GM13977 (cell line): ENCODE results near the gene SLC25A14.

ENCODE experiments used
- DNase-seq: peaks from one replicate; pipeline ENCODE4 v3.0.0; 2012; ENCODE audit warnings: low spot score
- in situ Hi-C: fragments of 300-500 bp; cut with MboI; formaldehyde crosslinking; loops from one replicate; pipeline ENCODE4 v1.12.0; 2022; ENCODE audit warnings: low sequenced_read_pairs, low pct_unique_long_range_greater_than_20kb, mixed read lengths, inconsistent platforms; ENCODE audit not compliant: unreplicated experiment
- TF ChIP-seq, protein P1 (sequence below): IDR thresholded peaks from 2 replicates; pipeline ENCODE4 v1.5.1; 2012; ENCODE audit warnings: mild to moderate bottlenecking, control low read depth; ENCODE audit not compliant: insufficient read depth; ENCODE audit errors: extremely low read depth, missing control alignments

The SLC25A14 gene

DNA sequence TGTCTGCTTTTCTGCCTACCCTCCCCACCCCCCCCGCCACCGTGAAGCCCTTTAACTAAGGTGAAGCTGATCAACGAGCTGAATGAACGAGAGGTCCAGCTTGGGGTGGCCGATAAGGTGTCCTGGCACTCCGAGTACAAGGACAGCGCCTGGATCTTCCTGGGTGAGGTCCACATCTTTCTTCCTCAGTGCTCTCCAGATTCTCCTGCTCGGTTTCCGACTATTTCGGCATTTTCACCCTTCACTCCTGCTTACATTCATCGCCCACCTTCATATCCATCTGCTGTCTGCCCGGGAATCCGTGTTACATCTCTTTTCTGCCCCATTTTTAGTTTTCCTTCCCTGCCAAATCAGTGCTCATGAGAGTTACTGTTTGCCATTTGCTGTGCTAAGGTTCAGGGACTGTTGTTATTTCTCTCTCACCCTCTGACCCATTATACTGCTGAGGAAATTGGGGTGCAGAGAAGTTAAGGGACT lies 62.5 kb downstream of the SLC25A14 start:
- in situ Hi-C loops: no loop called here
- no peak for DNase-seq

DNA sequence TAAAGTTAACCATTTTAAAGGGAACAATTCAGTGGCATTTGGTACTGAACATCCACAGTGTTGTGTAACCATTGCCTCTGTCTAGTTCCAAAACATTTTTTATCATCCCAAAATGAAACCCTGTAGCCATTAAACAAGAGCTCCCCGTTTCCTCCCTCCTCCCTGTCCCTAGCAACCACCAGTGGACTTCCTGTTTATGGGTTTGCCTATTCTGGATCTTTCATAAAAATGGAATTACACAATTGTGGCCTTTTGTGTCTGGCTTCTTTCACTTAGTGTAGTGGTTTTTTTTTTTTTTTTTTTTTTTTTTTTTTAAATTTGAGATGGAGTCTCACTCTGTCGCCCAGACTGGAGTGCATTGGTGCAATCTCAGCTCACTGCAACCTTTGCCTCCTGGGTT lies 73.7 kb downstream of the SLC25A14 start:
- DNase-seq: no peak
- in situ Hi-C loops: no loop called here
- TF ChIP-seq, protein P1, sequence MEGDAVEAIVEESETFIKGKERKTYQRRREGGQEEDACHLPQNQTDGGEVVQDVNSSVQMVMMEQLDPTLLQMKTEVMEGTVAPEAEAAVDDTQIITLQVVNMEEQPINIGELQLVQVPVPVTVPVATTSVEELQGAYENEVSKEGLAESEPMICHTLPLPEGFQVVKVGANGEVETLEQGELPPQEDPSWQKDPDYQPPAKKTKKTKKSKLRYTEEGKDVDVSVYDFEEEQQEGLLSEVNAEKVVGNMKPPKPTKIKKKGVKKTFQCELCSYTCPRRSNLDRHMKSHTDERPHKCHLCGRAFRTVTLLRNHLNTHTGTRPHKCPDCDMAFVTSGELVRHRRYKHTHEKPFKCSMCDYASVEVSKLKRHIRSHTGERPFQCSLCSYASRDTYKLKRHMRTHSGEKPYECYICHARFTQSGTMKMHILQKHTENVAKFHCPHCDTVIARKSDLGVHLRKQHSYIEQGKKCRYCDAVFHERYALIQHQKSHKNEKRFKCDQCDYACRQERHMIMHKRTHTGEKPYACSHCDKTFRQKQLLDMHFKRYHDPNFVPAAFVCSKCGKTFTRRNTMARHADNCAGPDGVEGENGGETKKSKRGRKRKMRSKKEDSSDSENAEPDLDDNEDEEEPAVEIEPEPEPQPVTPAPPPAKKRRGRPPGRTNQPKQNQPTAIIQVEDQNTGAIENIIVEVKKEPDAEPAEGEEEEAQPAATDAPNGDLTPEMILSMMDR: no peak

More for the DNA sequence above, 62.5 kb downstream of the SLC25A14 start:
- TF ChIP-seq, protein P1: no peak

DNA sequence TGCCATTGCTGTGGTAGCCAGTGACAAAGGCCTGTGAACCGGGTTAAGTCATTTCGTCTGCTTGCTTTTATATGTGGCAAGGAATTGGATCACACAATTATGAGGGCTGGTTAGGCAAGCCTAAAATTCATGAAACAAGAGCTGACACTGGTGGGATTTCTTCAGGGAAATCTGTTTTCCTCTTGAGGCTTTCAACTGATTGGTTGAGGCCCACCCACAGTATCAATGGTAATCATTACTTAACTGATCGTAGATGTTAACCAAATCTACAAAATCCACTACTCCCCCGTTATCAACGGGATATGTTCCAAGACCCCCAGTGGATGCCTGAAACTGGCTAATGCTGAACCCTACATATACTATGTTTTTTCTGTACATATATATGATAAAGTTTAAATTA lies 75.1 kb downstream of the SLC25A14 start:
- DNase-seq: no peak
- TF ChIP-seq, protein P1: no peak
- in situ Hi-C loops: no loop called here

DNA sequence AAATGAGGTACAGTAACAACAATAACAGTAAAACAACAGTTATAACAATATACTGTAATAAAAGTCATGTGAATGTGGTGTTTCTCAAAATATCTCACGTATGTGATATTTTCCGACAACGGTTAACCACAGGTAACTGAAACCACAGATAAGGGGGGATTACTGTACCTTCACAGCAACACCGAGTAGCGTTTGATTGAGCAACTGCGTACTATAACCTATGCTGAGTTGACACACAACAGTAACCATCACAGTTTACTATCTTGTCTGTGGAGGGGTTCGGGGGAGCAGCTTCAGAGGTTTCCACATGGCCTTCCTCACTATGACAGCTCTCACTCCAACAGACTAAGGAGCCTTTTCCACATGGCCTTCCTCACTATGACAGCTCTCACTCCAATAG lies 75.5 kb downstream of the SLC25A14 start:
- TF ChIP-seq, protein P1: no peak
- DNase-seq: no peak
- in situ Hi-C loops: no loop called here

DNA sequence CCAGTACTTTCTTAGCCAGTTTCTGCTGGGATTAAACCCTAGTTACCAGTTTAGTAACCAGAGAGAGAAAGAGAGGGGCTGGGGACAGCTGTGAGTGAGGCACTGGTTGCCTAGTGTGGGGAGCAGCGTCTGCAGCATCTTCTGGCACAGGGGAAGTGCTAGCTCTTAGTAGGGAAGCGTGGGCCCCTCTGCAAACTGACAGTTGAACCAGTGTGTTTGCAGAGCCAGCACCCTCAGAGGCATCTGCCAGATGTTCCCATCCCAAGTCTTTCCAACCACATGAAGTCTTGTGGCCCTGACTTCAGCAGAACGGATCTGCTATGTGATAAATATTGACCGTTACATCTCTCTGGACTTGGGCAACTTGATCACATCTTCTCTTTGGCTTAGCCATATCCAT lies 77.1 kb downstream of the SLC25A14 start:
- TF ChIP-seq, protein P1: no peak
- no peak for DNase-seq
- in situ Hi-C loops: no loop called here

DNA sequence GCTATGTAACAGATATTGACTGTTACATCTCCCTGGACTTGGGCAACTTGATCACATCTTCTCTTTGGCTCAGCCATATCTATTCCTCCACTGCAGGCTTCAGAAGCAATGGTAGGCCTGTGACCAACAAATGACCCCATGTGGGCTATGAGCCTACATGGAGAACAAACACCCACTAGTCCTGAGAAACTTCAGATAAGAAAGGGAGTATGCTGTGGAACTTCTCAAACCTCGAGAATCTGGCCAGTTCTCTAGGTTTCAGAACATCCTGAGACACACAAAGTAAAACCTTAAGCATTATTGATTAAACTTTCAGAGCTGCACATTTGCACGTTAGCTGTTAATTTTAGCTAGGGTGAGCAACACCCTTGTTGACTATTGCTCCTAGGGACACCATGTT lies 78.3 kb downstream of the SLC25A14 start:
- in situ Hi-C loops: no loop called here
- DNase-seq: no peak
- TF ChIP-seq, protein P1: no peak

DNA sequence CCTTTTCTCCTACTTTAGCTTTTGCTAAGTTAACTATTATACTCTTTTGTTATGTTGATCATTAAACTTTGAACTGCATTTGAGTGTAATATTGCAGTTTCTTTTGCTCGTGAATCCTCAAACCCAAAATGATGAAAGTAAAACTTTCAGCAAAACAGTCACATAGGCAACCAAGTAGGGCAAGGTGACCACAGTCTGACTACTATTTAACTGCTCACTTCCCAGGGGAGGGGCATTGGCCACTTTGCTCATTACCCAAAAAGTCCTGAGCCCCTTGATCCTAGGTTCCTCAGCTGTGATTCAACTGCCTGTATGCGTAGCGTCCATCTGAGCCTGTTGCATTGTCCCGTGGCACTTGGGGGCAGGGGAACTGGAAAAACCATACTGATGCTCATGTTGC lies 79.0 kb downstream of the SLC25A14 start:
- TF ChIP-seq, protein P1: no peak
- in situ Hi-C loops: no loop called here
- DNase-seq: no peak
